ENCODE data around the gene ASAP2.
A peak's percentile ranks its signal among the peaks of the same experiment; 100 is the strongest.

The ASAP2 gene

GRCh38 chr2:9232166-9232479, 25.5 kb downstream of the ASAP2 start:
- no peak for ATAC-seq

- ATAC-seq = no peak
Measured at GRCh38 chr2:9232886-9233285, 26.3 kb downstream of the ASAP2 start.

GRCh38 chr2:9234680-9235146, 28.1 kb downstream of the ASAP2 start:
- ATAC-seq = no peak

GRCh38 chr2:9235147-9236044, 28.8 kb downstream of the ASAP2 start:
- no peak for ATAC-seq

GRCh38 chr2:9236045-9236344, 29.4 kb downstream of the ASAP2 start:
- ATAC-seq = no peak

GRCh38 chr2:9236867-9237266, 30.3 kb downstream of the ASAP2 start:
- no peak for ATAC-seq

GRCh38 chr2:9237831-9238230, 31.2 kb downstream of the ASAP2 start:
- no peak for ATAC-seq

- no peak for ATAC-seq
Measured at GRCh38 chr2:9238591-9239326, 32.1 kb downstream of the ASAP2 start.

GRCh38 chr2:9239616-9240015, 33.0 kb downstream of the ASAP2 start:
- ATAC-seq = no peak

- ATAC-seq = peak in 1 of 2 donors; percentile 29
Measured at GRCh38 chr2:9240745-9241144, 34.1 kb downstream of the ASAP2 start.

- ATAC-seq = no peak
Measured at GRCh38 chr2:9241233-9241632, 34.6 kb downstream of the ASAP2 start.

GRCh38 chr2:9243357-9243756, 36.7 kb downstream of the ASAP2 start:
- no peak for ATAC-seq

- peak; percentile 74 to 81 for ATAC-seq
Measured at GRCh38 chr2:9244985-9245544, 38.5 kb downstream of the ASAP2 start.

- no peak for ATAC-seq
Measured at GRCh38 chr2:9247177-9247576, 40.6 kb downstream of the ASAP2 start.

GRCh38 chr2:9247786-9248185, 41.2 kb downstream of the ASAP2 start:
- ATAC-seq = no peak

- no peak for ATAC-seq
Measured at GRCh38 chr2:9248363-9248762, 41.8 kb downstream of the ASAP2 start.

- ATAC-seq = no peak
Measured at GRCh38 chr2:9249020-9249800, 42.6 kb downstream of the ASAP2 start.

- no peak for ATAC-seq
Measured at GRCh38 chr2:9250091-9250490, 43.5 kb downstream of the ASAP2 start.

GRCh38 chr2:9250498-9251153, 44.0 kb downstream of the ASAP2 start:
- ATAC-seq = no peak

GRCh38 chr2:9251154-9252001, 44.8 kb downstream of the ASAP2 start:
- no peak for ATAC-seq

- no peak for ATAC-seq
Measured at GRCh38 chr2:9252002-9252357, 45.4 kb downstream of the ASAP2 start.

GRCh38 chr2:9255416-9255815, 48.8 kb downstream of the ASAP2 start:
- no peak for ATAC-seq
